Liver (tissue), 9 donors: ENCODE data around the gene CYP1B1. TPM values are rescaled to one million over a fixed set of nuclear protein-coding genes. Genes with fewer than 3 reads are reported as not detected.

ENCODE experiments used
- DNase-seq: peaks from one replicate; pipeline ENCODE4 v3.0.0-alpha.2; 2017; ENCODE audit warnings: low spot score
- H3K27ac ChIP-seq, 2 donors: one replicate each; pipeline ENCODE4 v1.7.0; 2013; ENCODE audit warnings: inconsistent platforms in 2 of 2, low read length in 2 of 2, control low read depth in 1 of 2, low read depth in 1 of 2, mild to moderate bottlenecking in 1 of 2
- H3K27me3 ChIP-seq, 4 donors: one replicate each; pipeline versions ENCODE4 v1.6.1 to v1.7.0; 2013; ENCODE audit warnings: low read length in 3 of 4, inconsistent platforms in 1 of 4, mild to moderate bottlenecking in 1 of 4, moderate library complexity in 1 of 4; ENCODE audit not compliant: control insufficient read depth in 4 of 4, insufficient read depth in 4 of 4
- H3K36me3 ChIP-seq, 4 donors: one replicate each; pipeline versions ENCODE4 v1.6.1 to v1.7.0; 2013; ENCODE audit warnings: low read length in 3 of 4, mild to moderate bottlenecking in 3 of 4, low read depth in 1 of 4, moderate library complexity in 1 of 4; ENCODE audit not compliant: control insufficient read depth in 4 of 4, insufficient read depth in 3 of 4
- H3K4me1 ChIP-seq, 4 donors: one replicate each; pipeline versions ENCODE4 v1.6.1 to v1.7.0; 2013; ENCODE audit warnings: low read length in 3 of 4, mild to moderate bottlenecking in 3 of 4, moderate library complexity in 1 of 4; ENCODE audit not compliant: control insufficient read depth in 4 of 4, insufficient read depth in 4 of 4
- H3K4me3 ChIP-seq, 3 donors: one replicate each; pipeline versions ENCODE4 v1.6.1 to v1.7.0; 2013; ENCODE audit warnings: low read length in 3 of 3, control low read depth in 1 of 3, low read depth in 1 of 3, mild to moderate bottlenecking in 1 of 3
- H3K9ac ChIP-seq, 2 donors: one replicate each; pipeline ENCODE4 v1.7.0; 2013; ENCODE audit warnings: low read length in 2 of 2, mild to moderate bottlenecking in 2 of 2, moderate library complexity in 2 of 2, control low read depth in 1 of 2, low read depth in 1 of 2
- H3K9me3 ChIP-seq, 4 donors: one replicate each; pipeline versions ENCODE4 v1.6.1 to v1.7.0; 2013; ENCODE audit warnings: low read length in 3 of 4; ENCODE audit not compliant: control insufficient read depth in 4 of 4
- ATF3 ChIP-seq: IDR thresholded peaks from 2 replicates; pipeline ENCODE4 v1.6.1; 2016; ENCODE audit warnings: antibody characterized with exemption
- CTCF ChIP-seq: fragments of 150-350 bp; IDR thresholded peaks from 2 replicates; pipeline ENCODE4 v1.5.1; 2017; ENCODE audit warnings: improper control_type of control experiment, low read depth, low read length; ENCODE audit not compliant: missing input control
- EGR1 ChIP-seq, 2 donors: IDR thresholded peaks; 2 replicates each; pipeline ENCODE4 v1.6.1; 2016 to 2018; ENCODE audit warnings: antibody characterized with exemption in 2 of 2, low read depth in 2 of 2
- FOXA1 ChIP-seq: IDR thresholded peaks from 2 replicates; pipeline ENCODE4 v1.6.1; 2016; ENCODE audit warnings: antibody characterized with exemption
- GABPA ChIP-seq, 2 donors: IDR thresholded peaks in 1 of 2; conservative IDR thresholded peaks in 1 of 2; 2 replicates each; pipeline ENCODE4 v1.6.1; 2016; ENCODE audit warnings: antibody characterized with exemption in 2 of 2, mild to moderate bottlenecking in 1 of 2, moderate library complexity in 1 of 2
- HNF4A ChIP-seq, 2 donors: conservative IDR thresholded peaks; 2 replicates each; pipeline ENCODE4 v1.6.1; 2016; ENCODE audit warnings: antibody characterized with exemption in 2 of 2, mild to moderate bottlenecking in 2 of 2
- HNF4G ChIP-seq: IDR thresholded peaks from 2 replicates; pipeline ENCODE4 v1.6.1; 2016; ENCODE audit warnings: antibody characterized with exemption
- JUND ChIP-seq, 2 donors: IDR thresholded peaks; 2 replicates each; pipeline ENCODE4 v1.6.1; 2016; ENCODE audit warnings: antibody characterized with exemption in 2 of 2
- MAX ChIP-seq: IDR thresholded peaks from 2 replicates; pipeline ENCODE4 v1.6.1; 2016; ENCODE audit warnings: antibody characterized with exemption
- NR2F2 ChIP-seq: IDR thresholded peaks from 2 replicates; pipeline ENCODE4 v1.6.1; 2016; ENCODE audit warnings: antibody characterized with exemption
- RAD21 ChIP-seq, 2 donors: IDR thresholded peaks; 2 replicates each; pipeline ENCODE4 v1.6.1; 2016; ENCODE audit warnings: antibody characterized with exemption in 2 of 2, mild to moderate bottlenecking in 2 of 2
- REST ChIP-seq: IDR thresholded peaks from 2 replicates; pipeline ENCODE4 v1.6.1; 2016; ENCODE audit warnings: antibody characterized with exemption, mild to moderate bottlenecking
- RXRA ChIP-seq, 2 donors: IDR thresholded peaks; 2 replicates each; pipeline ENCODE4 v1.6.1; 2017 to 2018; ENCODE audit warnings: antibody characterized with exemption in 2 of 2, mild to moderate bottlenecking in 1 of 2
- TAF1 ChIP-seq: conservative IDR thresholded peaks from 2 replicates; pipeline ENCODE4 v1.6.1; 2016; ENCODE audit warnings: antibody characterized with exemption, mild to moderate bottlenecking
- ZBTB33 ChIP-seq: IDR thresholded peaks from 2 replicates; pipeline ENCODE4 v1.6.1; 2016; ENCODE audit warnings: antibody characterized with exemption
- WGBS: extraction: QIAGEN DNeasy Blood & Tissue Kit; methylation state at CpG from one replicate; pipeline ENCODE4 v1.1.7; 2013; 5-methylcytosine and 5-hydroxymethylcytosine counted together
- polyA plus RNA-seq, 2 donors: library from polyadenylated mRNA; stranded (reverse) in 1 of 2; unstranded in 1 of 2; fragments of 200-250 nt in 1 of 2; fragments of >200 nt in 1 of 2; fragmentation: Nextera tagmentation in 1 of 2; extraction: Ambion mirVana in 1 of 2; gene quantifications; one replicate each; pipeline versions ENCODE4 v1.2.1 to v1.2.3, GENCODE V29; 2013 to 2015
- total RNA-seq, 2 donors: library from RNA; depleted of rRNA; stranded (reverse); fragments of >200 nt; gene quantifications; one replicate each; pipeline ENCODE4 v1.2.3, GENCODE V29; 2014
- donor health status: healthy.
- donor health status: healthy.
- donor health status: healthy.
- donor health status: healthy.
- donor health status: healthy.

The CYP1B1 gene
- total and polyA plus RNA-seq, 4 donors = 0.84 to 6.8 (median 3.2) TPM

GRCh38 chr2:38120829-38121228, 44.9 kb upstream of the CYP1B1 start:
- Histone ChIP-seq H3K9ac (no peak overlapping the region), H3K9me3 (no peaks in the 10 kb centered on the region), H3K36me3 (no peaks in the 10 kb centered on the region), H3K4me3 (no peak overlapping the region), H3K27me3 (no peaks in the 10 kb centered on the region), H3K27ac (no peak overlapping the region), H3K4me1 (peaks cover 0 to 2% (median under 1%) of the 10 kb centered on the region in 4 donors)
- TF ChIP-seq RAD21 (IDR thresholded peaks at IDR 0.05) (no peak), JUND (IDR thresholded peaks at IDR 0.05) (no peak), FOXA1 (no peak), RXRA (IDR thresholded peaks at IDR 0.05) (no peak), TAF1 (no peak), NR2F2 (no peak), ZBTB33 (no peak), MAX (no peak), ATF3 (no peak), HNF4G (no peak), CTCF (no peak), HNF4A (conservative IDR thresholded peaks at IDR 0.05) (no peak), GABPA (IDR thresholded peaks at IDR 0.05 in 1 of 2, conservative IDR thresholded peaks at IDR 0.05 in 1 of 2) (no peak), REST (no peak)
- 74% methylated on average over 5 of the region's 5 CpGs for WGBS
- no peak for DNase-seq

- H3K4me3 ChIP-seq = no peak overlapping the region
- H3K27me3 ChIP-seq = no peaks in the 10 kb centered on the region
- no peaks in the 10 kb centered on the region for H3K9me3 ChIP-seq
- no peak overlapping the region for H3K27ac ChIP-seq
- peaks cover 0 to 8% (median 5%) of the 10 kb centered on the region in 4 donors for H3K4me1 ChIP-seq
- TF ChIP-seq EGR1 (IDR thresholded peaks at IDR 0.05; ENCODE audit: low read depth in 2 of 2) = no peak
- TF ChIP-seq GABPA (IDR thresholded peaks at IDR 0.05 in 1 of 2, conservative IDR thresholded peaks at IDR 0.05 in 1 of 2) = no peak
- no peak for TF ChIP-seq FOXA1
- TF ChIP-seq NR2F2 = no peak
- no peak for TF ChIP-seq TAF1
- TF ChIP-seq HNF4A (conservative IDR thresholded peaks at IDR 0.05) = no peak
- TF ChIP-seq JUND (IDR thresholded peaks at IDR 0.05) = no peak
- no peak for TF ChIP-seq ZBTB33
- no peaks in the 10 kb centered on the region for H3K36me3 ChIP-seq
- no peak for DNase-seq
- WGBS = 90% methylated on average over 2 of the region's 2 CpGs
- H3K9ac ChIP-seq = no peak overlapping the region
Observed at GRCh38 chr2:38120264-38120592, 44.3 kb upstream of the CYP1B1 start.
